Kidney capillary endothelial cell (primary cell): ENCODE results near the gene RFX1.
"Not testable (repeated sequence)": the region's sequence is repeated elsewhere in the genome, so short reads cannot be mapped to it uniquely, and the experiment has no call there.

Experiments used
- DNase-seq: peaks from one replicate; pipeline ENCODE4 v3.0.0-alpha.2; 2018; ENCODE audit warnings: low spot score

RFX1 gene

DNA sequence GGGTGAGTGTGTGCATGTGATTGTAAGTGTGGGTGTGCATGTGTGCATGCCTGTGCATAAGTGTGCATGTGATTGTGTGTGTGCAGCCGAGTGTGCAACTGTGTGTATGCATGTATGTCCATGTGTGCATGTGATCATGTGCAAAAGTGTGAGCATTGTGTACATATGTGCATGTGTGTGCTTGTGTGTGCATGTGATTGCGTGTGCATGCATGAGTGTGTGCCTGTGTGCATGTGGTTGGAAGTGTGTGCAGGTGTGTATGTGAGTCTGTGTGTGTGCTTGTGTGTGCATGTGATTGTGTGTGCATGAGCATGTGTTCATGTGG is 71.4 kb downstream of the RFX1 start:
- no peak for DNase-seq

GRCh38 chr19:13932911-13933393 is 73.2 kb downstream of the RFX1 start:
- DNase-seq: no peak

- DNase-seq: no peak
These were observed 73.9 kb downstream of the RFX1 start for GRCh38 chr19:13932149-13932637.

DNA sequence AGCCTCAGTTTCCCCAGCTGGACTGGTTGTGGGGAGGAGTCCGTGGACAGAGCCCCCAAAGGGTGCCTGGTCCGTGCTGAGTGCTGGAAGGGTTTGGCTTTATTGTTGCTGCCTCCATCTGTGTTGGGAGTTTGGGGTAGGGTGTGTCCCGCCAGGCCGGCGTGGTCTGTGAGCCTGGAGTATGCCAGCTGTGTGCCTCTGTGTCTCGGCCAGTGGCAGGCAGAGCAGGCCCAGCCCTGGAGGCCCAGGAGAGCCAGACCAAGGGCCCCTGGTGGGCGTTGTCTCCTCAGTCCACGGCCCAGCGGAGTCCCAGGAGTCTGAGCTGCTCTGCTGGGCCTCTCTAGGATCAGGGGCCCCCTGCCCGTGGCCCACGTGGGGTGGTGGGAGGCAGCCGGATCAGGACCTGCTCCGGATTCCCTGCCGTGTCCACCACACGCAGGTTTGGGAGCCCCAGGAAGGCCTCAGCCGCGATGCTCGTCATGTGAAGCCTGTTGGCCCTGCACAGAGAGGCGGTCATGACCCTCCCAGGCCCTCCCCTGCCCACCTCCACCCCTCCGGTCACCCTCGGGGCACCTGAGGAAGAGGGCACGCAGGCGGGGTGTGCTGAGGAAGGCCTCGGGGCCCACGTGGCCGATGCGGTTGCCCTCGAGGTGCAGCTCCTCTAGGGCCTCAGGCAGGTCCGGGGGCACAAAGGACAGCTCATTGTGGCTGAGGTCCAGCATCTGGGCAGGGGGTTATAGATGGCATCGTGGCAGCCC is 74.5 kb downstream of the RFX1 start:
- no peak for DNase-seq

DNA sequence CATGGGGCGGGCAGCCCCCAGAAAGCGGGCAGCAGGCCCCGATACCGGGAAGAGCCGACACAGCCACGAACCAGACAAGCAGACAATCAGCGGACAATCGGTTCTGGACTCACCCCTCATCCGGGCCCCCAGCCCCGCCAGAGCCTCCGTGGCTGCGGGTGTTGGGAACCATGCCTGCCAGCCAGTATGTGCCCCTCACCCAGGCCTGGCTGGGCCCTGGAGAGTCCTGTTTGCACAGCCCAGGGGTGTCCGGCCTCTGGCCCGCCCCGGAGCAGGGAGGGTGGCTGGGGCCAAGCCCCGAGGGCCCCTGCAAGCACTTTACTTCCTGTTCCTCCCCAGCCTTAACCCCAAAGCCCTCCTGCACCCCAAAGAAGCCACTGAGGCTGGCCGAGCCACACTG is 75.7 kb downstream of the RFX1 start:
- no peak for DNase-seq

DNA sequence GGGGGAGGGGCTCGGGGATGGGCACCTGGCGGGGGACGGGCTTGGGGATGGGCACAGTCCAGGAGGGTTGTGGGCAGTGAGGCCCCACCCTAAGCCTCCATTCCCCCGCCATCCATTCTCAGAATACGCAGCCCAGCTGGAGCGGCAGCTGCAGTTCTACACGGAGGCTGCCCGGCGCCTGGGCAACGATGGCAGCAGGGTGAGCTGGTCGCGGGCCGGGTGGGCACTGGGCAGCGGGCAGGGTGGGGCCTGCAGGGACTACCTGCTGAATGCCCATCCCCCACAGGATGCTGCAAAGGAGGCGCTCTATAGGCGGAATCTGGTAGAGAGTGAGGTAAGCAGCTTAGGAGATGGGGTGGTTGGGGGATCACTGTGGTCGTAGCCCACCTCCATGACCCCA is 76.2 kb downstream of the RFX1 start:
- no peak for DNase-seq

DNA sequence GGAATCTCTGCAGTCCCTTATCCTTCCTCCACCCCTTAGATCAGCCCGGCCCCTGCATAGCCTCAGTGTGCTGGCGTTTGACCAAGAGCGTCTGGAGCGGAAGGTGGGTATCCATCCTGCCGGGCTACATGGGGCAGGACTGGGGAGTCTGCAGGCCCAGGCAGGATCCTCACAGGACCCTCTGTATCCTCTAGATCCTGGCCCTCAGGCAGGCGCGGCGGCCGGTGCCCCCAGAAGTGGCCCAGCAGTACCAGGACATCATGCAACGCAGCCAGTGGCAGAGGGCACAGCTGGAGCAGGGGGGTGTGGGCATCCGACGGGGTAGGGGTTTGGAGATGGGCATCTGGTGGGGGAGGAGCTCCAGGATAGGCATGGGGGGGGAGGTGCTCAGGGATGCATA is 76.8 kb downstream of the RFX1 start:
- DNase-seq: no peak

GRCh38 chr19:13926715-13927114 is 79.4 kb downstream of the RFX1 start:
- no peak for DNase-seq

GRCh38 chr19:13926010-13926409 is 80.1 kb downstream of the RFX1 start:
- DNase-seq: no peak

GRCh38 chr19:13923194-13923987 is 82.7 kb downstream of the RFX1 start:
- DNase-seq: no peak

- DNase-seq: not testable (repeated sequence)
These were observed 84.0 kb downstream of the RFX1 start for GRCh38 chr19:13922118-13922517.

DNA sequence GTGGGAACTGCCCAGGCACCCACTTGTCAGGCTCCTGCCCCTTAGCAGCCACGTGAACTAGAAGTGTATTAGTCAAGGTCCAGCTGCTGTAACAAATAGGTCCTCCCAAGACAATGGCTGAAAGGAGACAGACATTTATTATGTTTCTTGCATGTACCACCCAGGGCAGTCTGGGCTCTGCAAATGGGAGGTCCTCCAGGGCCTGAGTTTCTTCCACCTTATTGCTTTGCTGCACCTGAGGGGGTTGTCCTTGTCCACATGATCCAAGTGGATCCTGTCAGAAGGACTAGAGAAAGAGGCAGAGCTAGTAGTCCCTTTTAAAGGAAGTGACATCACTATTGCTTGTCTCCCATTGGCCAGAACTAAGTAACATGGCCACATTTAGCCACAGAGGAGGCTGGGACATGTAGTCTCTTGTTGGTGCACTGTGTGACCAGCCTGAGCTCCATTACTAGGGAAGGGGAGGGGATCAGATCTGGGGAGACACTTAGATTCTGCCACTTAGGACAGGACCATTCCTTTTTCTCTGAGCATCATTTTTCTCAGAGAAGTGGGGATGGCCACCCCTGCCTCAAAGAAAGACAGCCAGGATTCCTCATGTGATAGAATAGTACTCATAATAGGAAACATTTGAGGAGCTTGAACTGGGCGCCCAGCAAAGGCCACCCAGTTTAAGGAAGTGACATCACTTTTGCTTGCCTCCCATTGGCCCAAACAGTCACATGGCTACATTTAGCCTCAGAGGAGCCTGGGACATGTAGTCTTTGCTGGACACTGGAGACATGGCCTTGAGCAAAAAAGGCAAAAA is 85.0 kb downstream of the RFX1 start:
- DNase-seq: peak; percentile 47

DNA sequence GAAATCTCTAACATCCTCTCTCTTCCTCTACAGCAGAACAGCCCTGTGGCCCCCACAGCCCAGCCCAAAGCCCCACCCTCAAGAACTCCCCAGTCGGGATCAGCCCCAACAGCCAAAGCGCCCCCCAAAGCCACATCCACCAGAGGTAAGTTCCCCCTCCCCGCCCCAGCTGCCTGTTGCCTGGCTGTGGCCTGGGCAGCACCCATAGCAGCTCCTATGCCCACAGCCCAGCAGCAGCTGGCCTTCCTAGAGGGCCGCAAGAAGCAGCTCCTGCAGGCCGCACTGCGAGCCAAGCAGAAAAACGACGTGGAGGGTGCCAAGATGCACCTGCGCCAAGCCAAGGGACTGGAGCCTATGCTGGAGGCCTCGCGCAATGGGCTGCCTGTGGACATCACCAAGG is 85.6 kb downstream of the RFX1 start:
- no peak for DNase-seq

- no peak for DNase-seq
These were observed 87.3 kb downstream of the RFX1 start for GRCh38 chr19:13918726-13919411.

- no peak for DNase-seq
These were observed 88.2 kb downstream of the RFX1 start for GRCh38 chr19:13917888-13918406.

DNA sequence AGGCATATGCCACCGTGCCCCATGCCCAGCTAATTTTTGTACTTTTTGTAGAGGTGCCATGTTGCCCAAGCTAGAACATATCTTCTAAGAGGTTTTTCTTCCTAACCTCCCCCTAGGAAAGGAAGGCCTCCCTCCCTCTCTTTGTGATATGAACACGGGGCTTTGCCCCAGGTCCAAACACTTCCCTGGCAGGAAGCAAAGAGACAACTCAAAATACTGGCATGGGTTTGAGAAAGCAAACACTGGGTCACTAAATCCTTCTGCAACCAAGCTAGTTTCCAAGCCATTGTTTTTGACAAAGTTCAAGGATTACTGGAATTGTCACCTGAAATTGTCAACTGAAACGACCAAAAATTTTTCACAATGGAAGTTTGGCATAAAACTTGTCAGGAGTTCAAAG is 91.3 kb downstream of the RFX1 start:
- no peak for DNase-seq

GRCh38 chr19:13913352-13913751 is 92.8 kb downstream of the RFX1 start:
- no peak for DNase-seq
